Measurements from ENCODE around the gene ATPAF2.

ATPAF2 gene

GRCh38 chr17:18017958-18018357 lies 21.0 kb downstream of the ATPAF2 start:
- in situ Hi-C loops (cut with MboI; ENCODE audit: low pct_unique_long_range_greater_than_20kb, low sequenced_read_pairs, unreplicated experiment), result no loop called here
- DNase-seq (ENCODE audit: low spot score), result no peak
- no peak for TF ChIP-seq CTCF (IDR thresholded peaks at IDR 0.05; ENCODE audit: extremely low read depth, insufficient read depth, missing control alignments)

GRCh38 chr17:18016426-18016825 lies 22.5 kb downstream of the ATPAF2 start:
- TF ChIP-seq CTCF (IDR thresholded peaks at IDR 0.05; ENCODE audit: extremely low read depth, insufficient read depth, missing control alignments), result no peak
- DNase-seq (ENCODE audit: low spot score), result no peak
- in situ Hi-C loops (cut with MboI; ENCODE audit: low pct_unique_long_range_greater_than_20kb, low sequenced_read_pairs, unreplicated experiment), result no loop called here

GRCh38 chr17:18015593-18015992 lies 23.4 kb downstream of the ATPAF2 start:
- no peak for TF ChIP-seq CTCF (IDR thresholded peaks at IDR 0.05; ENCODE audit: extremely low read depth, insufficient read depth, missing control alignments)
- in situ Hi-C loops (cut with MboI; ENCODE audit: low pct_unique_long_range_greater_than_20kb, low sequenced_read_pairs, unreplicated experiment), result no loop called here
- DNase-seq (ENCODE audit: low spot score), result no peak

GRCh38 chr17:18014006-18014405 lies 25.0 kb downstream of the ATPAF2 start:
- in situ Hi-C loops (cut with MboI; ENCODE audit: low pct_unique_long_range_greater_than_20kb, low sequenced_read_pairs, unreplicated experiment), result no loop called here
- no peak for TF ChIP-seq CTCF (IDR thresholded peaks at IDR 0.05; ENCODE audit: extremely low read depth, insufficient read depth, missing control alignments)
- DNase-seq (ENCODE audit: low spot score), result no peak

GRCh38 chr17:18011286-18011685 lies 27.7 kb downstream of the ATPAF2 start:
- no peak for DNase-seq (ENCODE audit: low spot score)
- no peak for TF ChIP-seq CTCF (IDR thresholded peaks at IDR 0.05; ENCODE audit: extremely low read depth, insufficient read depth, missing control alignments)
- in situ Hi-C loops (cut with MboI; ENCODE audit: low pct_unique_long_range_greater_than_20kb, low sequenced_read_pairs, unreplicated experiment), result no loop called here

GRCh38 chr17:18009609-18010420 lies 29.2 kb downstream of the ATPAF2 start:
- DNase-seq (ENCODE audit: low spot score), result no peak
- in situ Hi-C loops (cut with MboI; ENCODE audit: low pct_unique_long_range_greater_than_20kb, low sequenced_read_pairs, unreplicated experiment), result no loop called here
- TF ChIP-seq CTCF (IDR thresholded peaks at IDR 0.05; ENCODE audit: extremely low read depth, insufficient read depth, missing control alignments), result no peak
